ENCODE data around the gene RAD21L1. TPM values are rescaled to one million over a fixed set of nuclear protein-coding genes. Genes with fewer than 3 reads are reported as not detected.

RAD21L1 gene
- total and polyA plus RNA-seq, 2 of the 8 experiments (the other 6 are each of a cell fraction or from before 2014, with no cell fraction given): 0.06 to 0.26 TPM

GRCh38 chr20:1280195-1281102, 54.6 kb downstream of the RAD21L1 start:
- Histone ChIP-seq H2AFZ (ENCODE audit: low read length) (no peak overlapping the region), H2BK20ac (ENCODE audit: low read length) (no peak overlapping the region), H2AK5ac (ENCODE audit: low read depth, low read length) (no peak overlapping the region), H2BK5ac (ENCODE audit: low read depth, low read length) (no peak overlapping the region), H4K5ac (ENCODE audit: insufficient read length, low read depth, low read length) (no peak overlapping the region), H3K9ac (replicated peaks in 1 of 4; ENCODE audit: extremely low read depth in 1 of 4, low read depth in 3 of 4, low read length in 3 of 4) (no peak overlapping the region), H3K9me3 (ENCODE audit: insufficient read depth in 2 of 2, low read depth in 1 of 2, low read length in 1 of 2) (no peaks in the 10 kb centered on the region), H4K8ac (ENCODE audit: extremely low read depth, insufficient read depth, low read length) (no peak overlapping the region), H3K4me3 (ENCODE audit: extremely low read depth in 1 of 4, insufficient read depth in 2 of 4, low read depth in 3 of 4, low read length in 4 of 4) (no peak overlapping the region), H4K20me1 (replicated peaks in 1 of 2; ENCODE audit: control insufficient read depth in 1 of 2, insufficient read depth in 2 of 2, low read length in 2 of 2) (peaks cover 0 to 9% of the 10 kb centered on the region in 2 experiments), H2BK12ac (ENCODE audit: low read depth, low read length) (no peak overlapping the region), H2BK15ac (ENCODE audit: low read length) (no peak overlapping the region), H3K79me1 (ENCODE audit: low read depth, low read length) (no peaks in the 10 kb centered on the region; the same call in 1 of the 2 replicates), H3K27me3 (replicated peaks in 1 of 4; ENCODE audit: control insufficient read depth in 3 of 4, extremely low read depth in 1 of 4, insufficient read depth in 3 of 4, low read length in 3 of 4) (no peaks in the 10 kb centered on the region), H3K23me2 (ENCODE audit: low read depth, low read length) (peaks cover 10% of the 10 kb centered on the region; the same call in 1 of the 2 replicates), H2BK120ac (replicated peaks; ENCODE audit: low read depth, low read length) (no peak overlapping the region), H3K27ac (ENCODE audit: low read depth, low read length) (no peak overlapping the region), H3K36me3 (ENCODE audit: control insufficient read depth in 2 of 4, insufficient read depth in 4 of 4, low read length in 3 of 4) (no peaks in the 10 kb centered on the region; a peak in 1 of 8 replicates), H4K91ac (replicated peaks; ENCODE audit: insufficient read length, low read length) (no peak overlapping the region), H3K4me2 (ENCODE audit: insufficient read depth in 1 of 2, low read depth in 2 of 2, low read length in 2 of 2) (no peak overlapping the region), H3K56ac (replicated peaks; ENCODE audit: insufficient read length, low read depth, low read length) (no peak overlapping the region), H3K18ac (ENCODE audit: extremely low read depth, low read length) (no peak overlapping the region), H3K14ac (ENCODE audit: insufficient read length) (no peak overlapping the region), H3K23ac (ENCODE audit: insufficient read length) (no peak overlapping the region), H3K4me1 (replicated peaks in 1 of 4; ENCODE audit: control insufficient read depth in 3 of 4, insufficient read depth in 4 of 4, low read length in 3 of 4) (no peaks in the 10 kb centered on the region), H3K79me2 (ENCODE audit: control insufficient read depth in 1 of 2, insufficient read depth in 2 of 2, low read length in 2 of 2) (no peaks in the 10 kb centered on the region), H3K4ac (replicated peaks; ENCODE audit: insufficient read length, low read depth, low read length) (no peak overlapping the region)
- ChIA-PET POLR2A (ENCODE audit: partially characterized antibody) (interaction anchor here (1.0 kb wide), 1 partner anchor 25 kb away, joined by 3 read pairs; no protein-coding TSS in a partner anchor), CTCF (ENCODE audit: partially characterized antibody) (interaction anchor here (0.6 to 2.4 kb wide), 11 partner anchors 10 to 462 kb away, joined by 3 to 7 read pairs (median 3); no protein-coding TSS in a partner anchor)
- DNase-seq (ENCODE audit: low read depth in 1 of 2, low spot score in 2 of 2): peak in 1 of 2 experiments; percentile 28
- FAIRE-seq: no peak
- WGBS, 2 experiments (ENCODE audit: extremely low coverage in 1 of 2, insufficient coverage in 1 of 2, insufficient read length in 1 of 2, insufficient replicate concordance in 2 of 2, low coverage in 1 of 2, low lambda C conversion rate in 2 of 2, missing lambda C conversion rate in 1 of 2): 84% methylated on average over 6 of the region's 6 CpGs; no CpG with 5 or more reads in 1 of the 2 experiments
- TF ChIP-seq KDM4A (IDR thresholded peaks at IDR 0.05; ENCODE audit: low read depth, low read length, severe bottlenecking): no peak
- TF ChIP-seq TAF7 (optimal IDR thresholded peaks at IDR 0.05; ENCODE audit: borderline replicate concordance, low read depth, low read length): no peak
- TF ChIP-seq SAP30 (IDR thresholded peaks at IDR 0.05; ENCODE audit: insufficient read depth, insufficient replicate concordance, low read length): no peak
- TF ChIP-seq NANOG (IDR thresholded peaks at IDR 0.05; ENCODE audit: insufficient read depth, low read depth, low read length, poor library complexity, severe bottlenecking): no peak
- no peak for TF ChIP-seq TCF12 (IDR thresholded peaks at IDR 0.05; ENCODE audit: low read depth, low read length)
- no peak for TF ChIP-seq PHF8 (conservative IDR thresholded peaks at IDR 0.05; ENCODE audit: low read depth, low read length)

Measured in H1 (cell line).